ENCODE measurements around the gene NLRP1.

NLRP1 gene

DNA sequence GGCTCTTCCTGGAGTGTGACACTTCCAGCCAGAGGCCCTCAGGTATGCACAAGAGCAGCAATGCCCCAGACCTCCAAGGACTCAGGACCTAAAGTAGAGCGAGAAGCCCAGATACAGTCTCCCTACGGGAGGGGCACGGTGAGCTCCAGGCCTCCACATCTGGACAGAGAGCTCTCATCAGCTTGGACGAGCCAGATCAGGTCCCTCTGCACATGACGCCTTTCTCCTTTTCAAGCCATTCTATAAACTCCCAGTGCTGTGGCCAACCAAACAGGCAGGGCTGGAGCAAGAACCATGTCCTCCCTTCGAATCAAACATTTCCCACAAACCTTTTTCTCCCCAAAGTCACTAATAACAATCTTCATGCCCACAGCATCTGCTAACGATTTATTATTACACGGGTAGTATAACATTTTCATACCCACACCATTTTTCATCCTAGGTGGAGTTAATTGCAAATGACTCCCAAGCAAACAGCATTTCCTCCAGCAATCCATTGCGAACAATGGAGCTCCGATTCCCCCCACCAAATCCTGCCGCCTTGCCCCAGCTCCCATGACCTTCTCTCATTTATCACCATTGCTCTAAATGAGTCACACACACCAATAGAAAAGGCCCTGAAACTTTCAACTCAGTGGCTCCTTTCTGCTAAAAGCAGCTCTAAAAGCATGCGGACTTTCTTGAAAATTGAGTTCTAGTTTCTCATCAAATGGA, 24.2 kb upstream of the NLRP1 start:
- Histone ChIP-seq H3K9me3 (ENCODE audit: control insufficient read depth, low read length) (no peaks in the 10 kb centered on the region), H3K27me3 (ENCODE audit: control insufficient read depth, insufficient read depth, low read length) (no peaks in the 10 kb centered on the region), H3K9ac (ENCODE audit: low read length) (no peak overlapping the region), H3K36me3 (ENCODE audit: control insufficient read depth, insufficient read depth, low read length) (no peaks in the 10 kb centered on the region), H3K4me3 (ENCODE audit: low read length) (no peak overlapping the region), H3K4me1 (ENCODE audit: control insufficient read depth, insufficient read depth, low read length) (no peaks in the 10 kb centered on the region)

DNA sequence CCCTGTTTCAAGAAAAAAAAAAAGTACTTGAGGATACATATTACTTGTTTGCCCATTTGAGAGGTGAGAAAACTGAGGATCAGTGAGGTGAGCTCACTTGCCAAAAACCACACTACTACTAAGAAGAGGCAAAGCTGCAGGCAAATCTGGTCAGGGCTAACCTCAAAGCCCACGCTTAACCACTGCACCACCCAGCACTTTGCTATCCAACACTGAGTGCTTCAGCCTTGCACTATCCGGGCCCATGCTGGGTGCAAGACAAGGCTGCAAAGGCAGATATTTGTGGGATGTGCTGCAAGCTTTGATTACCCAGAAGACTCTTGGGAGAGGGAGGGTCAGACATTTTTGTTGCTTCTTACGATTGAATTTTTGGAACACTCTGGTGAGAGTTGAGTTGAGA, 23.6 kb upstream of the NLRP1 start:
- Histone ChIP-seq H3K27me3 (ENCODE audit: control insufficient read depth, insufficient read depth, low read length) (no peaks in the 10 kb centered on the region), H3K9me3 (ENCODE audit: control insufficient read depth, low read length) (no peaks in the 10 kb centered on the region), H3K36me3 (ENCODE audit: control insufficient read depth, insufficient read depth, low read length) (no peaks in the 10 kb centered on the region), H3K4me1 (ENCODE audit: control insufficient read depth, insufficient read depth, low read length) (no peaks in the 10 kb centered on the region), H3K4me3 (ENCODE audit: low read length) (no peak overlapping the region), H3K9ac (ENCODE audit: low read length) (no peak overlapping the region)

DNA sequence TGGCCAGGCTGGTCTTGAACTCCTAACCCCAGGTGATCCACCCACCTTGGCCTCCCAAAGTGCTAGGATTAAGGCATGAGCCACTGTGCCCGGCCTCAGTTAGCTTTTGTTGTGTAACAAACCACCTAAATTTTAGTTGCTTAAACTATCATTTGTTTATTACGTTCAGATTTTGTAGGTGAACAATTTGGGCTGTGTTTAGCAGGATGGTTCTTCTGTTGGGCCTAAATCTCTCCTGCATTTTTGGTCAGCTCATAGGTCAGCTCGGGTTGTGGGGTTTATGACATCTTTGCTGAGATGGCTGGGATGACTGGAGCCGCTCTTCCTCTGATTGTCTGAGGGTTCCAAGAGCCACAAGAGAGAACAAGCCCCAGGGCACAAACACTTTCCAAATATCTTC, 21.1 kb upstream of the NLRP1 start:
- Histone ChIP-seq H3K9ac (ENCODE audit: low read length) (no peak overlapping the region), H3K4me3 (ENCODE audit: low read length) (no peak overlapping the region), H3K9me3 (ENCODE audit: control insufficient read depth, low read length) (no peaks in the 10 kb centered on the region), H3K4me1 (ENCODE audit: control insufficient read depth, insufficient read depth, low read length) (no peaks in the 10 kb centered on the region), H3K36me3 (ENCODE audit: control insufficient read depth, insufficient read depth, low read length) (no peaks in the 10 kb centered on the region), H3K27me3 (ENCODE audit: control insufficient read depth, insufficient read depth, low read length) (no peaks in the 10 kb centered on the region)

DNA sequence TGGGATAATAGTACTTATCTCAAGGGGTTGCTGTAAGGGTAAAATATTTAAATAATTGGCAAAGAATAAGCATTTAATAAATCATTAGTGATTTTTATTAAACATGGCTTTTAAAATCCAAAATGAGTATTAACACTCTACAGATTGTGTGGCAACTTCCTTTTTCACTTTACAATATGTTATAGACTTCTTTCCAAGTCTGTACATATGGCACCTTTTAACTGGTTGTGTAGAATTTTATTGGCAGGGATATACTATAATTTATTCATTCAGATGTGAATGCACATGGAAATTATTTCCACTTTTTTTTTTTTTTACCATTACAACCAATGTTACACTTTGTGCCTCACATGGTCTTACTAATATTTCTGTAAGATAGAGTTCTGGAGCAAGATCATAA, 15.7 kb upstream of the NLRP1 start:
- no peaks in the 10 kb centered on the region for H3K36me3 ChIP-seq (ENCODE audit: control insufficient read depth, insufficient read depth, low read length)
- H3K9me3 ChIP-seq (ENCODE audit: control insufficient read depth, low read length), result no peaks in the 10 kb centered on the region
- H3K9ac ChIP-seq (ENCODE audit: low read length), result no peak overlapping the region
- peaks cover 4% of the 10 kb centered on the region for H3K27me3 ChIP-seq (ENCODE audit: control insufficient read depth, insufficient read depth, low read length)
- H3K4me1 ChIP-seq (ENCODE audit: control insufficient read depth, insufficient read depth, low read length), result no peaks in the 10 kb centered on the region
- no peak overlapping the region for H3K4me3 ChIP-seq (ENCODE audit: low read length)

DNA sequence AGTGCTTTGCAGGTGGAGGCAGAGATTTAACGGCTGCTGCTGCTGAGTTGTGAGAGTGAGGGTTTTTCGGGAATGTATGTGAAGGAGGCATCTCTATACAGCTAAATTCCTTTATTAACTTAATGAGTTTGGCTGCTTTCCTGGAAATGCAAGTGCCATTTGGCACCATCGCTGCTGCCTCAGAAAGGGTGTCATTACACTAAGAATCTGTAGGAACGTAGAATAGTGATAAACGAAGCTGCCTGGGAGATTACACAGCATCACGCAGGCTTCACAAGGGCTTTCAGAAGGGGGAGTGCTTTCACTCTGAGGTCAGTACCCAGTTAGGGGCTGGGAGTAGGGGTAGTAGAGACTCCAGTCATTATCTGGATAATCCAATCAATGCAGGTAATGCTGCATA, 14.1 kb upstream of the NLRP1 start:
- Histone ChIP-seq H3K36me3 (ENCODE audit: control insufficient read depth, insufficient read depth, low read length) (no peaks in the 10 kb centered on the region), H3K4me1 (ENCODE audit: control insufficient read depth, insufficient read depth, low read length) (no peaks in the 10 kb centered on the region), H3K9me3 (ENCODE audit: control insufficient read depth, low read length) (no peaks in the 10 kb centered on the region), H3K27me3 (ENCODE audit: control insufficient read depth, insufficient read depth, low read length) (peaks cover 4% of the 10 kb centered on the region), H3K4me3 (ENCODE audit: low read length) (no peak overlapping the region), H3K9ac (ENCODE audit: low read length) (no peak overlapping the region)

DNA sequence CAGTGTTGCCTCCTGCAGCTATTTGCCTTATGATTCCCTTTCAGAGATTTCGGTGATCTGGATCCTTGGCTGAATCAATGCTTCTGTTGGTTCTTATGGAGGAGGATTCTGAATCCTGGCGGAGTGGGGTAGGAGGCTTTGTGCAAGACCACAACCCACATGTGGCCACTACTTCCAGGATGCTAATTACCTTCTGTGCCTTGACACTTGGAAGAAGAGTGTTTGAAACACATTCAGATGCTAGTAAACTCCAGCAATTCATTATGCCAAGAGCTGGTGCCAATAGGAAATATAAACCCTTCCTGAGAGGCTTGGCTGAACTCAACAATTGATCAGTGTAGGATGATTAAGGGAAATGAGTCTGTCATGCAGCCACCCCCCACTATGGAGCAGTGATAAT, 12.1 kb upstream of the NLRP1 start:
- H3K9me3 ChIP-seq (ENCODE audit: control insufficient read depth, low read length), result no peaks in the 10 kb centered on the region
- H3K9ac ChIP-seq (ENCODE audit: low read length), result no peak overlapping the region
- no peaks in the 10 kb centered on the region for H3K36me3 ChIP-seq (ENCODE audit: control insufficient read depth, insufficient read depth, low read length)
- H3K4me1 ChIP-seq (ENCODE audit: control insufficient read depth, insufficient read depth, low read length), result no peaks in the 10 kb centered on the region
- peaks cover 9% of the 10 kb centered on the region for H3K27me3 ChIP-seq (ENCODE audit: control insufficient read depth, insufficient read depth, low read length)
- H3K4me3 ChIP-seq (ENCODE audit: low read length), result no peak overlapping the region

DNA sequence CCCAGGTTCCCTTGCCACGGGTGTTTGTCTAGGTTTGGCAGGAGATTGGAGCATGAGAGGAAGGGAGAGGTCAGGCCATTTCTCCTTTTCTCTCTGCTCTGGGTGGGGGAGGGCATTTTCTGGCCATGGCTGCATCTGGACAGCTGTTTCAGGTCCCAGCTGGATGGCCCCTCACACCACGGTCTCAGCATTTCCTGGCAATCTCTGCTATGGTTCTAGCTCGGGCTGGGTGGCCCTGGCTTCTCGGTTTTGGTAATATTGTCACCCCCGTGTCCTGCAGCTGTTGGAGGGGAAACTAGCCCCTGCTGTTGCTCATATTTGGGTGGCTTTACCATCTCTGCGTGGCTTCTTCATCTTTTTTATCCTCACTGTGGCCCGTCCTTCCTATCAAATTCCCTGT, 11.5 kb upstream of the NLRP1 start:
- Histone ChIP-seq H3K9ac (ENCODE audit: low read length) (no peak overlapping the region), H3K9me3 (ENCODE audit: control insufficient read depth, low read length) (no peaks in the 10 kb centered on the region), H3K27me3 (ENCODE audit: control insufficient read depth, insufficient read depth, low read length) (peaks cover 9% of the 10 kb centered on the region), H3K36me3 (ENCODE audit: control insufficient read depth, insufficient read depth, low read length) (no peaks in the 10 kb centered on the region), H3K4me3 (ENCODE audit: low read length) (no peak overlapping the region), H3K4me1 (ENCODE audit: control insufficient read depth, insufficient read depth, low read length) (no peaks in the 10 kb centered on the region)

DNA sequence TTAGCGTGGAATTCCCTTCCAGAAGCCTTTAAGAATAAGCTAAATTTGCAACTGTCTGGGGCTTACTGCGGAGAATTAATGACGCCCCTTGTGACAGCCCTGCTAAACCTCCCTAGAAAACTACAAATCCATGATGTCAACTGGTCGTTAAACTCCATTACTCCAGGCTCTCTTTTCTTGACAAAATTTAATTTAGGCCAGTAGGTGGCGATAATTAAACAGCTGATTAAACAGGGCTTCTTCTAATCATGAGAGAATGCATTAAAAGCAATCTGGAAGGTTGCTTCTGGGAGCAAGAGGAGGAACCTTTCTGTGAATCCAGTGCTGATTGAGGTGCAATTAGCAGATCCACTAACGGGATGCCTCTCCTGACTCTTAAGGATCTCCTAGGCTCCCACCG, 8.1 kb upstream of the NLRP1 start:
- no peaks in the 10 kb centered on the region for H3K9me3 ChIP-seq (ENCODE audit: control insufficient read depth, low read length)
- no peak overlapping the region for H3K9ac ChIP-seq (ENCODE audit: low read length)
- H3K36me3 ChIP-seq (ENCODE audit: control insufficient read depth, insufficient read depth, low read length), result no peaks in the 10 kb centered on the region
- no peak overlapping the region for H3K4me3 ChIP-seq (ENCODE audit: low read length)
- H3K4me1 ChIP-seq (ENCODE audit: control insufficient read depth, insufficient read depth, low read length), result no peaks in the 10 kb centered on the region
- peaks cover 9% of the 10 kb centered on the region for H3K27me3 ChIP-seq (ENCODE audit: control insufficient read depth, insufficient read depth, low read length)

DNA sequence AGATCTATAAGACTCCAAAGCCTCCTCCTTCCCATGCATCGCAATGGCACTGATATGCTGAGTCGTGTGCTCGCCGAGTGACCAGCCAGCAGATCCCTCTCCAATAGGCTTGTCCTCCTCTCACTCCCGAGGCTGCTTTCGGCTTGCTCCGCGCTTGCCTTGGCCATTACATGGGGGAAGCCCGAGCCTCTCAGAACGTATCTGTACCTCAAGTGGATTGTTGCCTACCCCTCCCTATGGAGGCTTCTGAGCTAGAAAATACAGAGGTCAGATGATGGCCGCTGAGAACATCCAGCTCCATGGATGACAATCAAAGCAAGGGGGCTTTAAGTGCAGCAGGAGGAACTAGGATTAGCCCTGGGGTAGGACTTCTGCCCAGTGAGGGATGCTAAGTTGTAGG, 7.7 kb upstream of the NLRP1 start:
- H3K36me3 ChIP-seq (ENCODE audit: control insufficient read depth, insufficient read depth, low read length), result no peaks in the 10 kb centered on the region
- H3K9ac ChIP-seq (ENCODE audit: low read length), result no peak overlapping the region
- peaks cover 9% of the 10 kb centered on the region for H3K27me3 ChIP-seq (ENCODE audit: control insufficient read depth, insufficient read depth, low read length)
- no peaks in the 10 kb centered on the region for H3K4me1 ChIP-seq (ENCODE audit: control insufficient read depth, insufficient read depth, low read length)
- H3K4me3 ChIP-seq (ENCODE audit: low read length), result no peak overlapping the region
- H3K9me3 ChIP-seq (ENCODE audit: control insufficient read depth, low read length), result no peaks in the 10 kb centered on the region

DNA sequence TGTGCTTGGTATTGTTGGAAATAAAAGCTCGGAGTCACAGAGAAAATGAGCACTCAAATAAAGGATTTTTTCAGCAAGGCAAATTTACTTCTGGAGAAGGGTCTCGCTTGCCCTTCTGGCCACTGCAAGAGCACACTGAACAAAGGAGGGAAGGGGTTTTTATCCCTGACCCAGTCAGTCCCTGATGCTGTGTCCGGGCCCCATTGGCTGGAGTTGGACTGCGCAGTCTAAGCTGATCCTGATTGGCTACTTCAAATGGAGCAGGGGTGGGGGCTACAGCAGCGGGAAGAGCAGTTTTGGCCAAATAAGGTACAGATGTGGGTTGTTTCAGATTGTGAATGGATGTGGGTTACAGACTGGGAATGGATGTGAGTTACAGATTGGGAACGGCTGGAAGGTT, 4.3 kb upstream of the NLRP1 start:
- Histone ChIP-seq H3K4me1 (ENCODE audit: control insufficient read depth, insufficient read depth, low read length) (peaks cover 17% of the 10 kb centered on the region), H3K4me3 (ENCODE audit: low read length) (no peak overlapping the region), H3K36me3 (ENCODE audit: control insufficient read depth, insufficient read depth, low read length) (no peaks in the 10 kb centered on the region), H3K9ac (ENCODE audit: low read length) (no peak overlapping the region), H3K9me3 (ENCODE audit: control insufficient read depth, low read length) (no peaks in the 10 kb centered on the region), H3K27me3 (ENCODE audit: control insufficient read depth, insufficient read depth, low read length) (peaks cover 5% of the 10 kb centered on the region)

DNA sequence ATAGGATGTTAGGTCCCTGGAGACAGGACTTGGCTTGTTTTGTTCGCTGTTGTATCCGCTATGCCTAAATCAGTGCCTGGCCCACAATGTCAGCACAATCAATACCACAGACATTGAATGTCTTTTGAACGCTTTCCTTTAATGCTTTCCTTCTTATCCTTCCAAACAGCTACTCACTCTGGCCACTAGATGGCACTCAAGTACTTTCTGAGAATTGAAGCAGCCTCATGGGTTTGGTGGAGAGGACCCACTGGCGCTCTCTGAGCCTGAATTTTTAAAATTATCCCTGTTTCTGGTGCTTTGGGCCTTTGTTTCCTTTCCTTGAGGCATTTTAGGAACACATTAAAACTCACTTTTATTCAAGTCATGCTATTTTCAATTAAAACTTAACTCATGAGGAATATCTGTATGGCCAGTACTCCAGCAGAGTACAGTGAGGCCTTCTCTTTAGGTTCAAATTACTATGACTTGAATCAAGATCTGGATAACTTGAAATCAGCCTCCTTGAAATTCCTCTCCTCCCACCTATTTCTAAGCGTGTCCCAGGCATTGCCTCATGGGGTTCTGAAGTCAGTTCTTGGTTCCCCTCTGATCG, 3.2 kb upstream of the NLRP1 start:
- no peak overlapping the region for H3K9ac ChIP-seq (ENCODE audit: low read length)

DNA sequence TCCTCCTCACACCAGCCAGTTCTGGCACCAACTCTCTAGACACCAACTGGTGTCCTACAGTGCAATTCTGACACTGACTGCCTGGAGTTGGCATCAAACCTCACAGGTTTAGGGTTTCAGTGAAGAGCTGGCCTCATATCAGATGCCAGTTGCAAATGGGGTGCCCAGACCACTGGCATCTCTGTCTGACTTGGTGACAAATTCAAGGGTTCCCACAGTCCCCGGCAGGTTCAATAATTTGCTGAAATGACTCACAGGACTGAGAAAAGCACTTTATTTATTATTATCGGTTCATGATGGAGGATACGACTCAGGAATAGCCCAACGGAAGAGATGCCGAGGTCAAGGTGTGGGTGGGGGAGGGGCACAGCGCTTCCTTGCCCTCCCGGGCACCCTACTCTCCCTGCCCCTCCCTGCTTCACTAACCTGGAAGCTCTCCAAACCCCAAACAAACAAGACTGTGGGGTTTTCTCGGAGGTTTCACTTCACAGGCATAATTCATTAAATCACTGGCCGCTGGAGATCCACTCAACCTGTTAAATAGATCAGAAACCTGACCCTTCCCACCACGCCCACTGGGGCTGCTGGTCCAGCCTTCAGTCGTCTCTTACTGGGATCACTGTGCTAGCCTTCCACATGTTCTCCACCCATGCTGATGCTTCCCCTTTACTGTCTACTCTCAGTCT, 1.7 kb upstream of the NLRP1 start:
- no peak overlapping the region for H3K9ac ChIP-seq (ENCODE audit: low read length)
- no peak overlapping the region for H3K4me3 ChIP-seq (ENCODE audit: low read length)
- peaks cover 22% of the 10 kb centered on the region for H3K4me1 ChIP-seq (ENCODE audit: control insufficient read depth, insufficient read depth, low read length)
- no peaks in the 10 kb centered on the region for H3K9me3 ChIP-seq (ENCODE audit: control insufficient read depth, low read length)
- no peaks in the 10 kb centered on the region for H3K27me3 ChIP-seq (ENCODE audit: control insufficient read depth, insufficient read depth, low read length)
- H3K36me3 ChIP-seq (ENCODE audit: control insufficient read depth, insufficient read depth, low read length), result no peaks in the 10 kb centered on the region

More for the DNA sequence above, 3.2 kb upstream of the NLRP1 start:
- peaks cover 5% of the 10 kb centered on the region for H3K27me3 ChIP-seq (ENCODE audit: control insufficient read depth, insufficient read depth, low read length)
- peaks cover 19% of the 10 kb centered on the region for H3K4me1 ChIP-seq (ENCODE audit: control insufficient read depth, insufficient read depth, low read length)
- H3K9me3 ChIP-seq (ENCODE audit: control insufficient read depth, low read length), result no peaks in the 10 kb centered on the region
- no peak overlapping the region for H3K4me3 ChIP-seq (ENCODE audit: low read length)
- H3K36me3 ChIP-seq (ENCODE audit: control insufficient read depth, insufficient read depth, low read length), result no peaks in the 10 kb centered on the region
